GM20000 (cell line): ENCODE data around the gene LONRF2.

Experiments
- DNase-seq: peaks from one replicate; pipeline ENCODE4 v3.0.0; 2012; ENCODE audit warnings: low spot score
- CTCF ChIP-seq: IDR thresholded peaks from 2 replicates; pipeline ENCODE4 v1.5.1; 2012; ENCODE audit warnings: mild to moderate bottlenecking, control low read depth; ENCODE audit errors: extremely low read depth, missing control alignments

LONRF2 gene

GRCh38 chr2:100239486-100240210 is 82.7 kb downstream of the LONRF2 start:
- TF ChIP-seq CTCF, result no peak
- no peak for DNase-seq

GRCh38 chr2:100238471-100238870 is 83.8 kb downstream of the LONRF2 start:
- DNase-seq, result no peak

GRCh38 chr2:100237770-100238169 is 84.5 kb downstream of the LONRF2 start:
- no peak for DNase-seq

More at GRCh38 chr2:100238471-100238870, 83.8 kb downstream of the LONRF2 start:
- TF ChIP-seq CTCF, result no peak

GRCh38 chr2:100237163-100237562 is 85.1 kb downstream of the LONRF2 start:
- no peak for DNase-seq
- no peak for TF ChIP-seq CTCF

More at GRCh38 chr2:100237770-100238169, 84.5 kb downstream of the LONRF2 start:
- no peak for TF ChIP-seq CTCF

- TF ChIP-seq CTCF, result no peak
- no peak for DNase-seq
Measured at GRCh38 chr2:100236166-100236565, 86.1 kb downstream of the LONRF2 start.

- DNase-seq, result no peak
- TF ChIP-seq CTCF, result no peak
Measured at GRCh38 chr2:100235581-100235980, 86.7 kb downstream of the LONRF2 start.

GRCh38 chr2:100235098-100235497 is 87.2 kb downstream of the LONRF2 start:
- DNase-seq, result peak; percentile 53

More at GRCh38 chr2:100235098-100235497, 87.2 kb downstream of the LONRF2 start:
- TF ChIP-seq CTCF, result no peak
